HL-60/S4 treated with retinoic acid at 250 ng/mL for 4 days and 3 days (cell line): Measurements from ENCODE around the gene GLYAT.
"Not testable (repeated sequence)": the region's sequence is repeated elsewhere in the genome, so short reads cannot be mapped to it uniquely, and the experiment has no call there.

Source experiments
- in situ Hi-C: fragments of 300-500 bp; cut with MboI; formaldehyde crosslinking; loops from 2 replicates; pipeline ENCODE4 v1.7.0; 2022; ENCODE audit warnings: low sequenced_read_pairs

Gene GLYAT

DNA sequence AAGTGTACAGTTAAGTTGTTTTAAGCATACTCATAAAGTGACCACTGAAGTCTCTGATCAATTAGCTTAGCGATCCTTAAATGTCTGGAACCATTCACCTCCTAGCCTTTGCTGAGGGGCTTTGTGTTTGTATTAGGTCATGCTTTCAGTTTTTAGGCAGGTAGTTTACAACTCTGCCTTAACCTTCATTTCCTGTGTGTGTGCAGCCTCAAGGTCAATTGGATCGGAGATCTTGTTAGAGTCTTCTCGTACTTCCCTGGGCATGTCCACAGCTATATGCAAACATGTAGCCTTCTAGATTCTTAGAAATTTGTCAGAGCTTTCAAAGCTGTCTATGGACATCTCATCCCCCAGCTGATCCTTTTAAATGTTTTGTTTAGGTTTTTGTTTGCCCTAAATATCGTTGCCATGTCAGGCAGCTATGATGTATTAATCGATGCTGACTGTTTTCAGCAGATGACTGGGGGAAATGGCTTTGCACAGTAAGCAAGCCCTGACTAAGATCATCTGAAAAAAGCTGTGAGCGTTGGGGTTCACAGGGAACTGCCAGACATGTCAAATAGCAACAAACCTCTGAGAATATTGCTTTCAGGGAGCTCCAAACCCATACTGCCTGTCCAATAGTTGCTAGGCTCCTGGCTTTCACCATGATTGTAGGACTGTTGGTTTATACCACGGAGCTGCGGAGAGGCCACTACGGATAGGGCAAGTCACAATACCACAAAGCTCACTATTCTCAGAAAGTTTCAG, 45.6 kb downstream of the GLYAT start:
- in situ Hi-C loops: no loop called here

DNA sequence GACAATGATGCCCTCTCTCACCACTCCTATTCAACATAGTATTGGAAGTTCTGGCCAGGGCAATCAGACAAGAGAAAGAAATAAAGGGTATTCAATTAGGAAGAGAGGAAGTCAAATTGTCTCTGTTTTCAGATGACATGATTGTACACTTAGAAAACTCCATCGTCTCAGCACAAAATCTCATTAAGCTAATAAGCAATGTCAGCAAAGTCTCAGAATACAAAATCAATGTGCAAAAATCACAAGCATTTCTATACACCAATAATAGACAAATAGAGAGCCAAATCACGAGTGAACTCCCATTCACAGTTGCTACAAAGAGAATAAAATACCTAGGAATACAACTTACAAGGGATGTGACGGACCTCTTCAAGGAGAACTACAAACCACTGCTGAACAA, 49.1 kb downstream of the GLYAT start:
- in situ Hi-C loops: not testable (repeated sequence)

DNA sequence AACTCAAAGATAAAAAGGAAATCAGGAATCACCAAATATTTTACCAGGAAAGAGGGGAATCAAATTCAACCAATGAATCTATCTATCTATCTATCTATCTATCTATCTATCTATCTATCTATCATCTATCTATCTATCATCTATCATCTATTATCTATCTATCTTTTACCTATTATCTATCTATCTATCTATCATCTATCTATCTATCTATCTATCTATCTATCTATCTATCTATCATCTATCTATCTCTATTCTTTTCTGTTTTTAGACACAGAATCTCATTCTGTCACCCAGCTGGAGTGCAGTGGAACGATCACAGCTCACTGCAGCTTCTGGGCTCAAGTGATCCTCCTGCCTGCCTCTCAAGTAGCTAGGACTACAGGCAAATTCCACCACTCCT, 54.2 kb downstream of the GLYAT start:
- in situ Hi-C loops: not testable (repeated sequence)

DNA sequence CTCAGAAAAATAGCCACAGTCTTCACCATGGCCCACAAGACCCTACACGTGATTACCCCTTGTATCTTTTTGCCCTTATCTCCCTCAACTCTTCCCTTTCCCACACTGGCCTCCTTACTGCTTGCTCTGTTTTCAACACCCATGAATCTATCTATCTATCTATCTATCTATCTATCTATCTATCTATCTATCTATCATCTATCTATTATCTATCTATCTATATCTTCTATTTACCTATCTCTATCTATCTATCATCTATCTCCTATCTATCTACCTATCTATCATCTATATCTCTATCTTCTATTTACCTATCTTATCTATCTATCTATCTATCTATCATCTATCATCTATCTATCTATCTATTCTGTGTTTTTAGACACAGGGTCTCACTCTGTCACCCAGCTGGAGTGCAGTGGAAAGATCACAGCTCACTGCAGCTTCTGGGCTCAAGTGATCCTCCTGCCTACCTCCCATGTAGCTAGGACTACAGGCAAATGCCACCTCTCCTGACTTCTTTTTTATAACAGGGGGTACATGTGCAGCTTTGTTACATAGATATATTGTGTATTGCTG, 55.1 kb downstream of the GLYAT start:
- in situ Hi-C loops: no loop called here

DNA sequence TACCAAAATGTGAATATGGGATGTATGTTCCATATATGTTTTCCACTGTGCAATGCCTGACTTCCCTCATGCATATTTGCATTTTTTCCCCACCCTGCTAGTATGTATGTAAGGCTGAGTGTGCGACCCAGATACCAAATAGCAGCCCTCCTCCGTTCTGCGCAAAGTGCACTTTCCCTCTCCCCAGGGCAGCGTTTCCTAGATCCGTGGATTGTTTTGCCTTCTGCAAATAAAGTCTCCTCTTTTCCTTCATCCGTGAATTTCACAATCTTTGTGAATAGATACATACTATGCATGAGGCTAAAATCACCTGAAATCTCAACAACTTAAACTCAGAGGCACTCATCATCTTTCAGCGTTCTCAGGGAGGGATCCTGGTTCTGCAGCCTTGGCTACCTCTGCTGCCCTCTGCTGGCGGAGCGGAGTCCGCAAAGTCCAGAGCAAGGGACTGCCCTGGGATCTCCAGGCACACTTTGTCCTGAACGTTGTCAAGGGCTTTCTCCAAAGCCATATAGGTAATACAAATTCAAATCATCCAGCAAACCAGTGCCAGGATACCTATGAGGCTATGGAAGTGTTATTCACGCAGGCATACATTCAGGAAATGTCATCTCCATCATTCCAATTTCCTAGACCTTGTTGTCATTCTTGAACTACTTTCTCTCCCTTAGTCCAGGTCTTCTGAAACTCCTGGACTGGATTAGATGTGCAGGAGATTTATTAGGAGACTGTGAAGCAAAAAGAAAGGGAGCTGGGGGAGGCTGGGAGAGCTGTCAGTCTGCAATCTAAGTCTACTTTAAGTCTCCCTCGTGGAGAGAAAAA, 56.2 kb downstream of the GLYAT start:
- in situ Hi-C loops: no loop called here

DNA sequence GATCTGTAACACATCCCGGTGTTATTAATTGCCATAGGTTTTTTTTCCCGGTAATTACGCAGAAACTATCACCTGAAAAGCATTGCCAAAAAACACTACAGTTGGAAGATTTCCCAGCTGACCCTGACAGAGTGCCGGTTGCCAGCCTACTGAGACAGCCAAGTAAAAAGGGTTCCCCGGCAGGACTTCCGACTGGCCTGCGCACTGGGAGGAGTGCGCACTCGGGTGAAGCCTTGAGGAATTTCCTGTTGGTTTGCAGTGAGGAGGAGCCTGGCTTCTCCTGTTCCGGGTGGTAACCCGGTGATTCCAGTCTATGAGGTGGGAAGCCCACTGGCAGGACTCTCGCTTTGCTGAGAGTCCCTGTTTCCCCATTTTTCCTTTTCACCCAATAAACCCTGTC, 57.1 kb downstream of the GLYAT start:
- in situ Hi-C loops: no loop called here

DNA sequence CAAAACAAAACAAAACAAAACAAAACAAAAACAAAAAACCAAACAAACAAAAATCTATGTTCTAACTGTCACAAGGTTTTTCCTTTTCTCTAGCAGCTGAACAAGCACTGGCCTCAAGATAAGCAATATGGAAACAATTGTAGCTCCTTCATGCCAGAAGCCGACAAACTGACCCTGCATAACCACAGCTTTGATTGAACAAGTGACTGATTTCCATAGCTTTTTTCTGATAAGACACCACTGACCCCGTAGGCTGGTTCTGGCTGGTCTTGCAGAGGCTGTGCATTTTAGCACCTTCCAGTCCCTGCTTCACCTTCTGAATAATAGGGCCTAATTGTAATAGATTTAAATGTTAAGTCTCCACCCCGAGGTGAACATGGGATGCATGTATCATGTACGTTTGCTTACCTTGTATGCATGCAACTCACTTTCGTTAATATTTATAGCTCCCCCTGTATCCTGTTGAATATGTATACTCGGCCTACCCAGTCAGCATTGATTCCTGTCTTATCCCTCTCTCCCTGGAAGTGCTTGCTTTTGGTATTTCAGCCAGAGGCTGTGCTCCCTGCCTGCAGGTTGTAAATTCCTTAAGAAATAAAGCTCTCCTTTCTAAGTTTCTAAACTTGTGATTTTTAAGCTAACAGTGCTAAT, 59.6 kb downstream of the GLYAT start:
- in situ Hi-C loops: no loop called here

DNA sequence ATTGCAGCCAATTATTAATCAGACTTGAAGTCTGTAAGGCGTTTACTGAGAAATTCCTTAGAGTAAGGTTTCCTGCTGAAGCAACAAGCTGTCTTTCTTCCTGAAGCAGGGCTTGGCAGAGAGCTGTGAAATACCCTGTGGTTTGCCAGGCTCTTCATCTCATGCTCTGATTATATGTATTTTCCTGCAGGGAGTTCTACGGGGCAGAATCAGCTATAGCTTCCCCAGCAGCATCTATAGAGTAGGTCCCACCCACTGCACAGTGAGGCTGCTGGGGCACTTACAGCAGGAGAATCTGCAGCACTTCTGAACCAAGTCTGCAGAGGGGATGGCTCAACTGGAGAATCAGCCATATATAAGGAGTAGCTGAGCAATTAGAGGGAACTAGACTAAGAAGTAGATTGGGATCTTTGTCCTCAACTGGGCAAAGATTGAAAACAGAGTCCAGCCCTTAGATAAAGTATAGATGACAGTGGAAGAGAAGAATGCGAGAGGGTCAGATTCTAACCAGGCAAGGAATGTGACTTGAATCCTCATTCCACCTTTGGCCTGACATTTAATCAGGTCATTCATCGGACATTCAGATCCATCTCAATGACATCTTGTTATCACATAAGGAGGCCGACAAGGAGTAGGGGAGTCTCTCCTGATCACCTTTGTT, 71.7 kb downstream of the GLYAT start:
- in situ Hi-C loops: no loop called here

DNA sequence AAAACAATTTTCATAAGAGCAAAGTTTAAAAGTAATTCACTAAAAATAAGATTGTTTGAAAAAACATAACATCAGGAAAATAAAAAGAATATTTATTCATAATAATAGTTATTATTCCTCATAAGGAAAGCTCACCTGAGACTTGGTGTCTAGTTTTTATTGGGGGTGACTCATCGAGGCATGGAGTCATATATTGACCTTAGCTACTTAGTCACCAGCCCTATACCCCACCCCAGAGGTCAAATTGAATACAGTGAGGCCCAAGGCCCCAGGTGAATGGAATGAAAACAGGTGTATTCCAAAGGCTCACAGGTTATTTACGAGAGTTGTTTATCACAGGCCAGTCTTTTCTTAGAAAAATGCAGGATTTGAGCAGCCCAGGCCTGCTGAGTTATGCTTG, 72.3 kb downstream of the GLYAT start:
- in situ Hi-C loops: no loop called here
